Tibial nerve (tissue), 4 donors: ENCODE results near the gene MOB3A. TPM values are rescaled to one million over a fixed set of nuclear protein-coding genes. Genes with fewer than 3 reads are reported as not detected.
"Not testable (repeated sequence)": the region's sequence is repeated elsewhere in the genome, so short reads cannot be mapped to it uniquely, and the experiment has no call there.

Experiments used
- DNase-seq, 2 donors: peaks; one replicate each; pipeline ENCODE4 v3.0.0-alpha.2; 2019; ENCODE audit warnings: low spot score in 2 of 2
- H3K27ac ChIP-seq, 4 donors: fragments of 200-600 bp; sonication (generic) in 3 of 4; one replicate each; pipeline ENCODE4 v1.5.1; 2017 to 2019; ENCODE audit warnings: mild to moderate bottlenecking in 1 of 4
- H3K27me3 ChIP-seq, 2 donors: fragments of 200-600 bp; sonication (generic) in 1 of 2; one replicate each; pipeline versions ENCODE4 v1.5.1 to v1.6.0; 2017 to 2019
- H3K36me3 ChIP-seq, 3 donors: fragments of 200-600 bp; sonication (generic); one replicate each; pipeline ENCODE4 v1.5.1; 2018 to 2019
- H3K4me1 ChIP-seq, 4 donors: fragments of 200-600 bp; sonication (generic) in 3 of 4; one replicate each; pipeline ENCODE4 v1.5.1; 2017 to 2019
- H3K4me3 ChIP-seq, 4 donors: fragments of 200-600 bp; sonication (generic) in 3 of 4; one replicate each; pipeline ENCODE4 v1.5.1; 2017 to 2019; ENCODE audit warnings: mild to moderate bottlenecking in 1 of 4, moderate library complexity in 1 of 4
- H3K9me3 ChIP-seq, 4 donors: fragments of 200-600 bp; sonication (generic) in 3 of 4; one replicate each; pipeline ENCODE4 v1.5.1; 2017 to 2019
- EP300 ChIP-seq, 2 donors: sonication (generic); formaldehyde crosslinking; IDR thresholded peaks; one replicate each; pipeline ENCODE4 v1.6.1; 2017; ENCODE audit warnings: antibody characterized with exemption in 2 of 2, mild to moderate bottlenecking in 1 of 2
- POLR2A ChIP-seq, 2 donors: fragments of 450-650 bp; IDR thresholded peaks; one replicate each; pipeline ENCODE4 v1.6.1; 2017; ENCODE audit warnings: antibody characterized with exemption in 2 of 2, mild to moderate bottlenecking in 2 of 2, moderate library complexity in 2 of 2
- WGBS, 2 donors: methylation state at CpG; one replicate each; pipeline ENCODE4 v1.1.5; 2018; 5-methylcytosine and 5-hydroxymethylcytosine counted together
- total RNA-seq, 4 donors: library from RNA; depleted of rRNA; stranded (reverse); fragments of >200 nt; gene quantifications; one replicate each; pipeline ENCODE4 v1.1.0, GENCODE V29; 2016
- TF ChIP-seq, protein P1 (sequence below), 5 experiments: fragments of 200-600 bp in 3 of 5; fragments of 450-650 bp in 2 of 5; sonication (generic) in 3 of 5; IDR thresholded peaks; one replicate each; pipeline ENCODE4 v1.5.1; 2016 to 2019; ENCODE audit warnings: antibody characterized with exemption in 5 of 5, mild to moderate bottlenecking in 3 of 5, moderate library complexity in 2 of 5

Gene MOB3A
- total RNA-seq, 4 donors from 2014 or later: 31.7 to 70.8 (median 35.2) TPM

DNA sequence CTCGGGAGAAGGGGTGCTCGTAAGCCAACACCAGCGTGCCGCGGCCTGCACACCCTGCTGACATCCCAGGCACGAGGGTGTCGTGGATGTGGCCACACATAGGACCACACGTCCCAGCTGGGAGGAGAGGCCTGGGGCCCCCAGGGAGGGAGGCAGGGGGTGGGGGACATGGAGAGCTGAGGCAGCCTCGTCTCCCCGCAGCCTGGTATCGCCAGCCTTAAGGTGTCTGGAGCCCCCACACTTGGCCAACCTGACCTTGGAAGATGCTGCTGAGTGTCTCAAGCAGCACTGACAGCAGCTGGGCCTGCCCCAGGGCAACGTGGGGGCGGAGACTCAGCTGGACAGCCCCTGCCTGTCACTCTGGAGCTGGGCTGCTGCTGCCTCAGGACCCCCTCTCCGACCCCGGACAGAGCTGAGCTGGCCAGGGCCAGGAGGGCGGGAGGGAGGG lies 3.0 kb upstream of the MOB3A start:
- Histone ChIP-seq H3K9me3 (no peaks in the 10 kb centered on the region), H3K27me3 (no peaks in the 10 kb centered on the region), H3K4me3 (no peak overlapping the region), H3K36me3 (peaks cover 0 to 53% (median 6%) of the 10 kb centered on the region in 3 donors), H3K4me1 (peaks cover 0 to 45% (median 15%) of the 10 kb centered on the region in 4 donors), H3K27ac (peak overlapping the region in 2 of 4 donors; percentile 36 to 98)
- TF ChIP-seq EP300 (IDR thresholded peaks at IDR 0.05) (no peak), POLR2A (IDR thresholded peaks at IDR 0.05) (no peak)
- TF ChIP-seq, protein P1, sequence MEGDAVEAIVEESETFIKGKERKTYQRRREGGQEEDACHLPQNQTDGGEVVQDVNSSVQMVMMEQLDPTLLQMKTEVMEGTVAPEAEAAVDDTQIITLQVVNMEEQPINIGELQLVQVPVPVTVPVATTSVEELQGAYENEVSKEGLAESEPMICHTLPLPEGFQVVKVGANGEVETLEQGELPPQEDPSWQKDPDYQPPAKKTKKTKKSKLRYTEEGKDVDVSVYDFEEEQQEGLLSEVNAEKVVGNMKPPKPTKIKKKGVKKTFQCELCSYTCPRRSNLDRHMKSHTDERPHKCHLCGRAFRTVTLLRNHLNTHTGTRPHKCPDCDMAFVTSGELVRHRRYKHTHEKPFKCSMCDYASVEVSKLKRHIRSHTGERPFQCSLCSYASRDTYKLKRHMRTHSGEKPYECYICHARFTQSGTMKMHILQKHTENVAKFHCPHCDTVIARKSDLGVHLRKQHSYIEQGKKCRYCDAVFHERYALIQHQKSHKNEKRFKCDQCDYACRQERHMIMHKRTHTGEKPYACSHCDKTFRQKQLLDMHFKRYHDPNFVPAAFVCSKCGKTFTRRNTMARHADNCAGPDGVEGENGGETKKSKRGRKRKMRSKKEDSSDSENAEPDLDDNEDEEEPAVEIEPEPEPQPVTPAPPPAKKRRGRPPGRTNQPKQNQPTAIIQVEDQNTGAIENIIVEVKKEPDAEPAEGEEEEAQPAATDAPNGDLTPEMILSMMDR (IDR thresholded peaks at IDR 0.05): no peak
- no peak for DNase-seq
- WGBS, 2 donors: 67 to 76% methylated on average over 12 to 16 of the region's 16 CpGs

DNA sequence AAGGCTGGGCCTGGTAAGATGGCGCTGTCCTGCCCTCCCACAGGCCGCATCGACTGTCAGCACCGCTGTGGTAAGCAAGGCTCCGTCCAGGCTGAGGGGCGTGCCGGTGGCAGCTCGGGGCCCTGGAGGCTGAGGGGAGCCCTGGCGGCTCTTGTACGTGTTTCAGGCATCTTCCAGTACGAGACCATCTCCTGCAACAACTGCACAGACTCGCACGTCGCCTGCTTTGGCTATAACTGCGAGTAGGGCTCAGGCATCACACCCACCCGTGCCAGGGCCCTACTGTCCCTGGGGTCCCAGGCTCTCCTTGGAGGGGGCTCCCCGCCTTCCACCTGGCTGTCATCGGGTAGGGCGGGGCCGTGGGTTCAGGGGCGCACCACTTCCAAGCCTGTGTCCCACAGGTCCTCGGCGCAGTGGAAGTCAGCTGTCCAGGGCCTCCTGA lies 1.8 kb upstream of the MOB3A start:
- Histone ChIP-seq H3K36me3 (peaks cover 0 to 48% (median 6%) of the 10 kb centered on the region in 3 donors), H3K27ac (peak overlapping the region in 3 of 4 donors; percentile 76 to 98 (median 82)), H3K9me3 (no peaks in the 10 kb centered on the region), H3K4me3 (peak overlapping the region in 1 of 4 donors; percentile 66), H3K27me3 (no peaks in the 10 kb centered on the region), H3K4me1 (peaks cover 0 to 57% (median 26%) of the 10 kb centered on the region in 4 donors)
- no peak for DNase-seq
- WGBS, 2 donors: 74 to 83% methylated on average over 23 of the region's 23 CpGs
- TF ChIP-seq, protein P1 (IDR thresholded peaks at IDR 0.05): no peak
- TF ChIP-seq EP300 (IDR thresholded peaks at IDR 0.05): no peak
- no peak for TF ChIP-seq POLR2A (IDR thresholded peaks at IDR 0.05)

DNA sequence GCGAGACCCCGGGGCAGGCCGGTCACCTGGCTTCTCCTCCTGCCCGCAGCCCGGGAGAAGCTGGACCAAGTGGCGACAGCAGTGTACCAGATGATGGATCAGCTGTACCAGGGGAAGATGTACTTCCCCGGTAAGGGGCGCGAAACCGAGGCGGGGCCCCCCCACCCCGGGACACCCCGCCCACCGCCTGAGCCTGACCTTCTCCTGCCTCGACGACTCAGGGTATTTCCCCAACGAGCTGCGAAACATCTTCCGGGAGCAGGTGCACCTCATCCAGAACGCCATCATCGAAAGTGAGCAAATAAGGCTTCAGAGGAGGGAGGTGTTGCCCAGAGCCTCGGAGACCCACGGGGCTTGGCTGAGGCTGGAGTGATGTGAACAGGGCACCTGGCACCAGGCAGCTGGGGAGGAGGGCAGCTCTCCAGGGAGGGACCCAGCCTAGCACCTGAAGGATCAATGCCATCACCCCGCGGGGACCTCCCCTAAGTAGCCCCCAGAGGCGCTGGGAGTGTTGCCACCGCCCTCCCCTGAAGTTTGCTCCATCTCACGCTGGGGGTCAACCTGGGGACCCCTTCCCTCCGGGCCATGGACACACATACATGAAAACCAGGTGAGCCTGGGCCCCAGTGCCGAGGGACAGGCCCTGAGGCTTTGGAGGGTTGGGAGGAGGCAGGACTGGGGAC lies 1.2 kb upstream of the MOB3A start:
- peaks cover 0 to 61% (median 28%) of the 10 kb centered on the region in 4 donors for H3K4me1 ChIP-seq
- no peak for TF ChIP-seq POLR2A (IDR thresholded peaks at IDR 0.05)
- TF ChIP-seq, protein P1 (IDR thresholded peaks at IDR 0.05): peak in 1 of 5 experiments; percentile 8
- no peaks in the 10 kb centered on the region for H3K27me3 ChIP-seq
- no peaks in the 10 kb centered on the region for H3K9me3 ChIP-seq
- WGBS, 2 donors: 24 to 54% methylated on average over 10 to 26 of the region's 30 CpGs
- peaks cover 0 to 46% (median 6%) of the 10 kb centered on the region in 3 donors for H3K36me3 ChIP-seq
- DNase-seq: no peak
- peak overlapping the region; percentile 65 to 98 (median 79) for H3K27ac ChIP-seq
- H3K4me3 ChIP-seq: peak overlapping the region; percentile 34 to 66 (median 50)

DNA sequence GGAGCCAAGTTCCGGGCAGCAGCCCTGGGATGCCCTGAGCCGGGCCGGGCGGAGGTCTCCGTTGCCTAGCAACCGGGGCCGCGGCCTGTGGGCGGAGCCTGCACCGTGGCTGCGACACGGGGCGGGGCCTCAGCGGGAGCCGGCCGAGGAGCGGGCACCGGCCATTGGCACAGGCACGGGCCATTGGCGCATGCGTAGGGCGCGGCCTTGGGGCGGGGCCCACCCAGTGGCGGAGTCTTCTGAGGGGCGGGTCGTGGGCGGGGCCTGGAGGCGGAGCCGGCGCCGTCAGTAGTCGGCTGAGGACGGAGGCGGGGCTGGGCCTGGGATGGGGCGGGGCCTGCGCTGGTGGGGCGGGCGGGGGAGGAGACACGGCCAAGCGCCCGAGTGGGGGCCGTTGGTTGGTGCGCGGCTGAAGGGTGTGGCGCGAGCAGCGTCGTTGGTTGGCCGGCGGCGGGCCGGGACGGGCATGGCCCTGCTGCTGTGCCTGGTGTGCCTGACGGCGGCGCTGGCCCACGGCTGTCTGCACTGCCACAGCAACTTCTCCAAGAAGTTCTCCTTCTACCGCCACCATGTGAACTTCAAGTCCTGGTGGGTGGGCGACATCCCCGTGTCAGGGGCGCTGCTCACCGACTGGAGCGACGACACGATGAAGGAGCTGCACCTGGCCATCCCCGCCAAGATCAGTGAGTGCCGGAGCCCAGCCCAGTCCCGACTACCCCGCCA lies 515 bp upstream of the MOB3A start, which contains the start of gene IZUMO4:
Gene IZUMO4 (plus strand): TSS at position 436 of the 723 bp plus-strand sequence. CDS start 31 bp downstream, at position 467.
- no peaks in the 10 kb centered on the region for H3K27me3 ChIP-seq
- TF ChIP-seq POLR2A (IDR thresholded peaks at IDR 0.05) (peak; percentile 41 to 77), EP300 (IDR thresholded peaks at IDR 0.05) (peak in 1 of 2 donors; percentile 75)
- TF ChIP-seq, protein P1 (IDR thresholded peaks at IDR 0.05): peak; percentile 46 to 72 (median 52)
- H3K4me3 ChIP-seq: peak within 1 kb of the TSS; percentile 66 to 93 (median 72)
- H3K36me3 ChIP-seq: peaks cover 0 to 39% (median 4%) of the 10 kb centered on the region in 3 donors
- peaks cover 0 to 68% (median 32%) of the 10 kb centered on the region in 4 donors for H3K4me1 ChIP-seq
- peak; percentile 98 for DNase-seq
- 1% methylated on average over 36 of the region's 70 CpGs; no CpG with 5 or more reads in 1 of the 2 donors for WGBS, 2 donors
- H3K9me3 ChIP-seq: no peaks in the 10 kb centered on the region
- H3K27ac ChIP-seq: peak within 1 kb of the TSS; percentile 90 to 98 (median 92)

DNA sequence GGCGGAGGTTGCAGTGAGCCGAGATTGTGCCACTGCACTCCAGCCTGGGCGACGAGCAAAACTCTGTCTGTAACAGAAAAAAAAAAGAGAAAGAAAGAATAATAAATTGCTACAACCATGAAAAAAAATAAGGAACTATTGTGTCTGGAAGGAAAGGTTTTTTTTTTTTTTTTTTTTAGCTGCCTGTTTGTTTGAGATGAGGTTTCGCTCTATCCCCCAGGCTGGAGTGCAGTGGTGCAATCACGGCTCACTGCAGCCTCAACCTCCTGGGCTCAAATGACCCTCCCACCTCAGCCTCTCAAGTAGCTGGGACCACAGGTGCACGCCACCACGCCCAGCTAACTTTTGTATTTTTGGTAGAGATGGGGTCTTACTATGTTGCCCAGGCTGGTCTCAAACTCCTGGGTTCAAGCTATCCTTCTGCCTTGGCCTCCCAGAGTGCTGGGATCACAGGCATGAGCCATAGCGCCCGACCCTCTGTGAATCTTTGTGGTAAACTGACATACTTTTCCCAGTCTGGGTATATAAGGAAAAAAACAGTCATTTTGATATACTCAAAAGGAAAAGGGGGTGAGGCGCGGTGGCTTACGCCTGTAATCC lies 4.1 kb downstream of the MOB3A start:
- Histone ChIP-seq H3K36me3 (peaks cover 0 to 24% (median 0%) of the 10 kb centered on the region in 3 donors), H3K27ac (peak overlapping the region in 3 of 4 donors; percentile 71 to 98 (median 90)), H3K4me1 (peaks cover 0 to 84% (median 61%) of the 10 kb centered on the region in 4 donors)
- not testable (repeated sequence) for DNase-seq, H3K27me3 ChIP-seq, H3K4me3 ChIP-seq, H3K9me3 ChIP-seq
- 87 to 90% methylated on average over 13 of the region's 13 CpGs for WGBS, 2 donors
